HepG2 (cell line): ENCODE data around the gene GAL3ST2. TPM values are rescaled to one million over a fixed set of nuclear protein-coding genes. Genes with fewer than 3 reads are reported as not detected.
A peak's percentile ranks its signal among the peaks of the same experiment; 100 is the strongest.

Experiments used
- ATAC-seq: fragments of 200-7000 bp; cut with Tn5 transposase; 3 replicates; pipeline ENCODE4 v1.9.1; 2020; ENCODE audit warnings: mild to moderate bottlenecking, moderate library complexity
- BruUV-seq: library from RNA; stranded (reverse); fragments of 400-500 nt; replicated peaks from 2 replicates; lab custom pipeline; 2021; lab: Mats Ljungman, UMichigan
- CTCF ChIA-PET: fragments of 300-600 bp; formaldehyde crosslinking; extraction: SDS; loops from one replicate; lab custom pipeline; 2021; ENCODE audit warnings: low total read pairs, inconsistent platforms, low intra/inter-chr PET ratio; lab: Yijun Ruan, JAX
- POLR2A ChIA-PET: fragments of 350-600 bp; sonication (Branson Sonifier 250); formaldehyde crosslinking; loops from one replicate; lab custom pipeline; 2020; ENCODE audit warnings: antibody characterized with exemption, inconsistent platforms; lab: Yijun Ruan, JAX
- DNase-seq: peaks from one replicate; pipeline ENCODE4 v3.0.0-alpha.2; 2015; ENCODE audit warnings: low spot score
- FAIRE-seq: peaks from 3 replicates; lab custom pipeline; 2011; peaks lifted over from hg19 to GRCh38; lab: Jason Lieb, UNC
- H2AFZ ChIP-seq: one replicate; pipeline ENCODE4 v1.6.1; 2011; ENCODE audit warnings: low read length, inconsistent platforms
- H3K27ac ChIP-seq: fragments of 300-600 bp; 3 replicates; pipeline ENCODE4 v1.8.0; 2011; ENCODE audit warnings: mixed run types, mild to moderate bottlenecking, mixed read lengths, low read length, inconsistent platforms; ENCODE audit not compliant: insufficient read depth; ENCODE audit errors: extremely low read length
- H3K27me3 ChIP-seq, 2 experiments: fragments of 200-600 bp in 1 of 2; 2 replicates in 1 of 2; 3 replicates in 1 of 2; pipeline versions ENCODE4 v1.6.0 to v1.8.0; 2011; ENCODE audit warnings: low read length in 2 of 2, mild to moderate bottlenecking in 2 of 2, moderate library complexity in 2 of 2, inconsistent platforms in 1 of 2; ENCODE audit not compliant: insufficient read depth in 2 of 2, control insufficient read depth in 1 of 2
- H3K36me3 ChIP-seq, 2 experiments: fragments of 200-600 bp in 1 of 2; replicated peaks in 1 of 2; 2 replicates in 1 of 2; 3 replicates in 1 of 2; pipeline versions ENCODE4 v1.5.1 to v1.8.0; 2011; ENCODE audit warnings: low read length in 2 of 2, inconsistent platforms in 1 of 2; ENCODE audit not compliant: insufficient read depth in 2 of 2, control insufficient read depth in 1 of 2
- H3K4me1 ChIP-seq: 2 replicates; pipeline ENCODE4 v1.5.1; 2012; ENCODE audit warnings: low read length, inconsistent platforms; ENCODE audit not compliant: insufficient read depth
- H3K4me2 ChIP-seq: 2 replicates; pipeline ENCODE4 v1.6.0; 2011; ENCODE audit warnings: low read depth, low read length, inconsistent platforms
- H3K4me3 ChIP-seq, 3 experiments: fragments of 200-600 bp in 1 of 3; sonication (generic), shearing (Covaris generic) in 1 of 3; replicated peaks in 1 of 3; 2 replicates each; pipeline ENCODE4 v1.5.1; 2011 to 2016; ENCODE audit warnings: low read length in 3 of 3, inconsistent platforms in 2 of 3, low read depth in 2 of 3, mild to moderate bottlenecking in 2 of 3, control low read depth in 1 of 3, mixed read lengths in 1 of 3; ENCODE audit not compliant: insufficient read depth in 1 of 3
- H3K79me2 ChIP-seq: one replicate; pipeline ENCODE4 v1.6.1; 2011; ENCODE audit warnings: low read length, inconsistent platforms; ENCODE audit not compliant: insufficient read depth
- H3K9ac ChIP-seq: 2 replicates; pipeline ENCODE4 v1.6.0; 2011; ENCODE audit warnings: mild to moderate bottlenecking, low read depth, low read length, inconsistent platforms; ENCODE audit not compliant: insufficient read depth
- H3K9me3 ChIP-seq: 2 replicates; pipeline ENCODE4 v1.5.1; 2012; ENCODE audit warnings: mild to moderate bottlenecking, low read length
- H4K20me1 ChIP-seq: 2 replicates; pipeline ENCODE4 v1.6.0; 2011; ENCODE audit warnings: inconsistent platforms, mild to moderate bottlenecking, low read length, moderate library complexity; ENCODE audit not compliant: insufficient read depth
- CBX1 ChIP-seq: IDR thresholded peaks from one replicate; pipeline ENCODE4 v1.6.1; 2016; ENCODE audit warnings: antibody characterized with exemption, low read depth
- ELF4 ChIP-seq: sonication (generic); formaldehyde crosslinking; IDR thresholded peaks from 2 replicates; pipeline ENCODE4 v1.5.0; 2020; ENCODE audit warnings: missing genetic modification reagents, mild to moderate bottlenecking, moderate library complexity, borderline replicate concordance
- FOXP1 ChIP-seq, 2 experiments: fragments of 450-650 bp in 1 of 2; IDR thresholded peaks; 2 replicates each; pipeline ENCODE4 v1.6.1; 2017 to 2018; ENCODE audit warnings: antibody characterized with exemption in 1 of 2
- MBNL3 ChIP-seq: fragments of 250-450 bp; sonication (Bioruptor Pico); conservative IDR thresholded peaks from 2 replicates; pipeline ENCODE4 v1.8.0; 2022; ENCODE audit warnings: mild to moderate bottlenecking, inconsistent platforms
- NFIB ChIP-seq: sonication (generic); formaldehyde crosslinking; IDR thresholded peaks from 2 replicates; pipeline ENCODE4 v1.9.0; 2021; ENCODE audit warnings: missing genetic modification reagents, mild to moderate bottlenecking, borderline replicate concordance
- NFKB2 ChIP-seq: sonication (generic); formaldehyde crosslinking; IDR thresholded peaks from 2 replicates; pipeline ENCODE4 v1.4.0; 2020; ENCODE audit warnings: missing genetic modification reagents, borderline replicate concordance
- NFRKB ChIP-seq: fragments of 450-650 bp; IDR thresholded peaks from 2 replicates; pipeline ENCODE4 v1.6.1; 2017
- RBFOX2 ChIP-seq: fragments of 200-400 bp; formaldehyde crosslinking; IDR thresholded peaks from 2 replicates; pipeline ENCODE4 v1.6.1; 2017; ENCODE audit warnings: low read depth, mild to moderate bottlenecking, low read length
- THAP8 ChIP-seq: sonication (generic); formaldehyde crosslinking; IDR thresholded peaks from 2 replicates; pipeline ENCODE4 v1.5.1; 2020; ENCODE audit warnings: missing genetic modification reagents, mild to moderate bottlenecking, borderline replicate concordance
- ZFP91 ChIP-seq: sonication (generic); formaldehyde crosslinking; IDR thresholded peaks from 2 replicates; pipeline ENCODE4 v1.9.0; 2022; ENCODE audit warnings: missing genetic modification reagents, mild to moderate bottlenecking, borderline replicate concordance
- ZNF251 ChIP-seq: sonication (generic); formaldehyde crosslinking; IDR thresholded peaks from 2 replicates; pipeline ENCODE4 v1.9.0; 2021; ENCODE audit warnings: mild to moderate bottlenecking, missing genetic modification reagents
- ZNF343 ChIP-seq: sonication (generic); formaldehyde crosslinking; IDR thresholded peaks from 2 replicates; pipeline ENCODE4 v1.4.0; 2020; ENCODE audit warnings: mild to moderate bottlenecking, missing genetic modification reagents
- ZNF776 ChIP-seq: sonication (generic); formaldehyde crosslinking; IDR thresholded peaks from 2 replicates; pipeline ENCODE4 v1.4.0; 2020; ENCODE audit warnings: mild to moderate bottlenecking, missing genetic modification reagents
- ZNF83 ChIP-seq: sonication (generic); formaldehyde crosslinking; IDR thresholded peaks from 2 replicates; pipeline ENCODE4 v1.4.0; 2020; ENCODE audit warnings: missing genetic modification reagents, mild to moderate bottlenecking, borderline replicate concordance
- WGBS: methylation state at CpG from one replicate; pipeline ENCODE4 v1.1.6; 2017; ENCODE audit warnings: low lambda C conversion rate; 5-methylcytosine and 5-hydroxymethylcytosine counted together
- in situ Hi-C: cut with HindIII; loops from 2 replicates; pipeline ENCODE4 v1.10.0; 2017; ENCODE audit warnings: low pct_unique_long_range_greater_than_20kb; ENCODE audit not compliant: extremely low pct_ligation_motif_present
- intact Hi-C: fragments of 100-400 bp; cut with micrococcal nuclease; formaldehyde crosslinking; loops from one replicate; pipeline ENCODE4 v1.10.0; 2022; ENCODE audit not compliant: unreplicated experiment
- polyA plus RNA-seq, 8 experiments: library from polyadenylated mRNA; depleted of rRNA in 3 of 8; stranded (reverse) in 7 of 8; unstranded in 1 of 8; fragments of >200 nt; fragmentation: Illumina TruSeq in 4 of 8; extraction: Trizol in 4 of 8; gene quantifications; 2 replicates each; pipeline versions ENCODE4 v1.2.1 to v1.2.3, GENCODE V29; 2011 to 2016; ENCODE audit warnings: low read depth in 4 of 8, missing spikeins in 1 of 8, mixed read lengths in 1 of 8; ENCODE audit not compliant: insufficient read depth in 1 of 8
- total RNA-seq, 5 experiments: library from RNA; depleted of rRNA; stranded (reverse); fragments of >200 nt; fragmentation: Illumina TruSeq; extraction: Trizol; gene quantifications; 2 replicates each; pipeline ENCODE4 v1.2.3, GENCODE V29; 2016; ENCODE audit warnings: low read depth in 1 of 5
- TF ChIP-seq, protein P1 (sequence below): sonication (generic); formaldehyde crosslinking; IDR thresholded peaks from 2 replicates; pipeline ENCODE4 v1.4.0; 2020; ENCODE audit warnings: missing genetic modification reagents

Gene GAL3ST2
- total and polyA plus RNA-seq, 2 of the 13 experiments (the other 11 are each of a cell fraction or from before 2014, with no cell fraction given): 0.17 to 0.20 TPM

DNA sequence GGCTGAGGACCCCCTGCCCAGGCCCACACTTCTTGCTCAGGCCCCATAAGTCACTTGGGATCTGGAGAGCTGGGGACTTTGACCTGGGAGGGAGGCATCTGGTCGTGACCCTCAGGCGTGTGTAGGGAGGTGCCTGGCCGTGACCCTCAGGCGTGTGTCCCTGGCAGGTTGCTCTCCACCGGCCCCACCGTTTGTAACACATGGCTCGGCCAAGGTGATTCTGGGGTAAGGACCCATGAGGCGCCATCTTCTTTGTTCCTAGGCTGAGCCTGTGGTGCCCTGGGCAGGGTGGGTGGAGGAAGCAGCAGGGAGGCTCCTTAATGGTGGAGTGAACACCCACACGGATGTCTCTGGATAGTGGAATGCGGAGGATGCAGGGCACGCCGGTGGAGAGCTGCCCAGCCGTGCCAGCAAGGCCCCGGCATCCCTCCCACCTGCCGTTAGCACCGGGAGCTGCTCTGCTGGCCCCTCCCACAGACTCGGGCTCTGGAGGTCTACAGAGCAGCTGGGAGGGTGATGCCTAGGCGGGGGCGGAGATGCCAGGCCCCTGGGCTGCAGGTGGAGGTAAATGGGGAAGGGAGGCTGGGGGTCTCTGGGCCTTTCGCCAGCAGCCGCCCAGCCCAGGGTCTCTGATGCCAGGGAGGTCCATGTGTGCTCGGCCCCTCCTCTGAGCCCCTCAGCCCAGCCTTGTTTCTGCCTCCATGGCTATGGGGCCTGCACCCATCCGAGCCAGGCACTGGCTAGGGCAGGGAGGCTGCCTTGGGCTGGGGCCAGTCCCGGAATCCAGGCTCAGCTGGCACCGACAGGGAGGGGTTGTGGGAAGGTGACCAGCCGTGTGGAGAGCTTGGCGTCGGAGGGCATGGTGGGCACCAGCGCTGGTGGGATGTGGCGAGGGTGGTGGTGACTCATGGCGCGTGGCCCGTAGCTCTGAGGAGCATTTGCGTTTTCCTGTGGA is 1.1 kb upstream of the GAL3ST2 start:
- 62% methylated on average over 28 of the region's 34 CpGs for WGBS
- peak overlapping the region; percentile 85 for H3K4me2 ChIP-seq
- peak; percentile 59 for DNase-seq
- peak; percentile 1 for ATAC-seq
- in situ Hi-C loops: no loop called here
- POLR2A ChIA-PET: interaction anchor here (0.6 to 8.9 kb wide), 20 partner anchors 12 to 343 kb away, joined by 3 to 218 read pairs (median 6); partner anchors contain the start of genes D2HGDH, DTYMK, ING5 and NEU4
- H2AFZ ChIP-seq: no peak overlapping the region
- peaks cover 68% of the 10 kb centered on the region for H3K4me1 ChIP-seq
- 0 out of 2 replicates have a peak, but pooled peaks cover under 1% of the 10 kb centered on the region for H3K9me3 ChIP-seq
- H3K36me3 ChIP-seq: no peaks in the 10 kb centered on the region
- no peaks in the 10 kb centered on the region for H4K20me1 ChIP-seq
- peak overlapping the region; percentile 92 for H3K27ac ChIP-seq
- no TSS peak for BruUV-seq
- H3K9ac ChIP-seq: peak overlapping the region; percentile 92
- FAIRE-seq: no peak
- intact Hi-C loops: no loop called here
- peaks cover 23% of the 10 kb centered on the region for H3K79me2 ChIP-seq
- peak overlapping the region; percentile 49 to 82 (median 63) for H3K4me3 ChIP-seq
- no peaks in the 10 kb centered on the region; a peak in 1 of 5 replicates for H3K27me3 ChIP-seq
- CTCF ChIA-PET: no interaction called here
- 0 out of 2 replicates have a peak, but pooled peaks have one; percentile 37 for TF ChIP-seq ZNF251 (CRISPR knock-in tag)
- TF ChIP-seq NFKB2 (CRISPR knock-in tag): peak; percentile 20; the same call in 1 of the 2 replicates
- no peak for TF ChIP-seq ELF4 (CRISPR knock-in tag)
- TF ChIP-seq, protein P1, sequence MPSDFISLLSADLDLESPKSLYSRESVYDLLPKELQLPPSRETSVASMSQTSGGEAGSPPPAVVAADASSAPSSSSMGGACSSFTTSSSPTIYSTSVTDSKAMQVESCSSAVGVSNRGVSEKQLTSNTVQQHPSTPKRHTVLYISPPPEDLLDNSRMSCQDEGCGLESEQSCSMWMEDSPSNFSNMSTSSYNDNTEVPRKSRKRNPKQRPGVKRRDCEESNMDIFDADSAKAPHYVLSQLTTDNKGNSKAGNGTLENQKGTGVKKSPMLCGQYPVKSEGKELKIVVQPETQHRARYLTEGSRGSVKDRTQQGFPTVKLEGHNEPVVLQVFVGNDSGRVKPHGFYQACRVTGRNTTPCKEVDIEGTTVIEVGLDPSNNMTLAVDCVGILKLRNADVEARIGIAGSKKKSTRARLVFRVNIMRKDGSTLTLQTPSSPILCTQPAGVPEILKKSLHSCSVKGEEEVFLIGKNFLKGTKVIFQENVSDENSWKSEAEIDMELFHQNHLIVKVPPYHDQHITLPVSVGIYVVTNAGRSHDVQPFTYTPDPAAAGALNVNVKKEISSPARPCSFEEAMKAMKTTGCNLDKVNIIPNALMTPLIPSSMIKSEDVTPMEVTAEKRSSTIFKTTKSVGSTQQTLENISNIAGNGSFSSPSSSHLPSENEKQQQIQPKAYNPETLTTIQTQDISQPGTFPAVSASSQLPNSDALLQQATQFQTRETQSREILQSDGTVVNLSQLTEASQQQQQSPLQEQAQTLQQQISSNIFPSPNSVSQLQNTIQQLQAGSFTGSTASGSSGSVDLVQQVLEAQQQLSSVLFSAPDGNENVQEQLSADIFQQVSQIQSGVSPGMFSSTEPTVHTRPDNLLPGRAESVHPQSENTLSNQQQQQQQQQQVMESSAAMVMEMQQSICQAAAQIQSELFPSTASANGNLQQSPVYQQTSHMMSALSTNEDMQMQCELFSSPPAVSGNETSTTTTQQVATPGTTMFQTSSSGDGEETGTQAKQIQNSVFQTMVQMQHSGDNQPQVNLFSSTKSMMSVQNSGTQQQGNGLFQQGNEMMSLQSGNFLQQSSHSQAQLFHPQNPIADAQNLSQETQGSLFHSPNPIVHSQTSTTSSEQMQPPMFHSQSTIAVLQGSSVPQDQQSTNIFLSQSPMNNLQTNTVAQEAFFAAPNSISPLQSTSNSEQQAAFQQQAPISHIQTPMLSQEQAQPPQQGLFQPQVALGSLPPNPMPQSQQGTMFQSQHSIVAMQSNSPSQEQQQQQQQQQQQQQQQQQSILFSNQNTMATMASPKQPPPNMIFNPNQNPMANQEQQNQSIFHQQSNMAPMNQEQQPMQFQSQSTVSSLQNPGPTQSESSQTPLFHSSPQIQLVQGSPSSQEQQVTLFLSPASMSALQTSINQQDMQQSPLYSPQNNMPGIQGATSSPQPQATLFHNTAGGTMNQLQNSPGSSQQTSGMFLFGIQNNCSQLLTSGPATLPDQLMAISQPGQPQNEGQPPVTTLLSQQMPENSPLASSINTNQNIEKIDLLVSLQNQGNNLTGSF (CRISPR knock-in tag): no peak
- no peak for TF ChIP-seq NFRKB
- TF ChIP-seq ZFP91 (CRISPR knock-in tag): 0 out of 2 replicates have a peak, but pooled peaks have one; percentile 23
- no peak for TF ChIP-seq ZNF83
- no peak for TF ChIP-seq RBFOX2
- no peak for TF ChIP-seq FOXP1 (IDR thresholded peaks at IDR 0.05)
- TF ChIP-seq FOXP1 (CRISPR knock-in tag; IDR thresholded peaks at IDR 0.05): 0 out of 2 replicates have a peak, but pooled peaks have one; percentile 11
- no peak for TF ChIP-seq MBNL3 (CRISPR knock-in tag)
- TF ChIP-seq CBX1: no peak
- TF ChIP-seq ZNF343 (CRISPR knock-in tag): no peak
- no peak for TF ChIP-seq THAP8
- no peak; the same call in 1 of the 2 replicates for TF ChIP-seq ZNF776 (CRISPR knock-in tag)
- no peak for TF ChIP-seq NFIB
